T-helper 1 cell treated with Interleukin-12 subunit alpha and Interleukin-12 subunit beta and Interleukin-4 antibody, amounts not matched to agents 30 μg/mL and 1 μg/mL, for 36 hours (primary cell): ENCODE measurements around the gene S100A2.

Experiments used
- H3K27ac Mint-ChIP-seq: one replicate; pipeline ENCODE4 v1.8.0; 2021; ENCODE audit warnings: mild to moderate bottlenecking, mixed read lengths
- H3K27me3 Mint-ChIP-seq: one replicate; pipeline ENCODE4 v1.8.0; 2021; ENCODE audit warnings: low read depth, mixed read lengths
- H3K36me3 Mint-ChIP-seq: one replicate; pipeline ENCODE4 v1.8.0; 2021; ENCODE audit warnings: low read depth, mixed read lengths
- H3K4me1 Mint-ChIP-seq: one replicate; pipeline ENCODE4 v1.8.0; 2021; ENCODE audit warnings: low read depth, mixed read lengths
- H3K4me3 Mint-ChIP-seq: one replicate; pipeline ENCODE4 v1.8.0; 2021; ENCODE audit warnings: mild to moderate bottlenecking, moderate library complexity, mixed read lengths
- H3K9me3 Mint-ChIP-seq: one replicate; pipeline ENCODE4 v1.8.0; 2021; ENCODE audit warnings: mixed read lengths

S100A2 gene

DNA sequence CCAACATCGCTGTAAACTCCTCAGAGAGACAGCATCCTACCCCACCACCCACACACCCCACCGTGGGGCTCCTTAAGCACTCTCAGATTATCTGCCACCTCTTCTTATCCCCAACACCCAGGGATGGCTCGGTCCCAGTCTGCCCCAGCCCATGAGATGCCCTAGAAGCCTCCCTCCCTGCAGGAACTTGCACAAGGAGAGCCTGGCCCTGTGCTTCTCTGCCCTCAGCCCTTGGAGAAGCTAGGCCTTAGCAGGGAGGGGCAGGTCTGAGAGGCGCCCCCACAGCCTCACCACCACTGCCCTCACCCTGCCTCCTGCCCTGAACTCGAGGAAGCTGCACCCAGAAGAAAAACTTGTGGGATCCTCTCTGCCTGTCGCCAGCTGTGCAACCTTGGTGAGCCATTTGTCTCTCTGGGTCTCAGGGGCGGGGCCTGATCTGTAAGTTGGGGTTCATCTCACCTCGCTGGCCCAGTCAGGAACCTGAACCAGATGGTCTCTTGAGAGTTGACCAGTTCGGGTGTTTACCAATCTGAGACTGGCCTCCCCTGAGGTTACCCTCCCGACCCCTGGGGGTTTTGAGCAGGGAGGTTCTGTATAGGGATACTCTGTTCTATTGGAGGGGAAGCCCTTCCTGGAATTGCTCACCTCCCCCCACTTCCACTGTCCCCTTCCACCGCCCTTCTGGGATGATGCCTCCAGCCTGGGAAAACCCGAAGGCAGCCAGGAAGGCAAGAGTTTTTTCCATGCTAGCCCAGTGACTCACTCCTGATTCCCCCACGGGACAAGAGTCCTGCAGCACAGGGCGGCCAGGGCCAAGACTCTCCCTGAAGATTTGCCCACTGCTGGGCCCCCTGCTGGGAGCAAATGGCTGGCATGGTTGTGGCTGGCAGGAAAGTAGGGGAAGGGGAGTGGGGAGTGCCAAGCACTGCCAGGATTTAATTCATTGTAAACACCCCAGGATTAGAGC lies 16.6 kb downstream of the S100A2 start, which contains the start of gene S100A3:
Gene S100A3 (minus strand): TSS at position 537 of the 967 bp plus-strand sequence. CDS start 773 bp downstream, outside the sequence.
- no peaks in the 10 kb centered on the region for H3K9me3 Mint-ChIP-seq
- H3K27me3 Mint-ChIP-seq, result no peaks in the 10 kb centered on the region
- peaks cover 14% of the 10 kb centered on the region for H3K36me3 Mint-ChIP-seq
- H3K4me3 Mint-ChIP-seq, result no peak within 1 kb of the TSS
- H3K27ac Mint-ChIP-seq, result no peak within 1 kb of the TSS
- H3K4me1 Mint-ChIP-seq, result peaks cover 48% of the 10 kb centered on the region

GRCh38 chr1:153547560-153548551 lies 17.8 kb downstream of the S100A2 start:
- H3K27ac Mint-ChIP-seq, result no peak overlapping the region
- no peak overlapping the region for H3K4me3 Mint-ChIP-seq
- H3K4me1 Mint-ChIP-seq, result peaks cover 56% of the 10 kb centered on the region
- no peaks in the 10 kb centered on the region for H3K9me3 Mint-ChIP-seq
- peaks cover 25% of the 10 kb centered on the region for H3K36me3 Mint-ChIP-seq
- H3K27me3 Mint-ChIP-seq, result no peaks in the 10 kb centered on the region

DNA sequence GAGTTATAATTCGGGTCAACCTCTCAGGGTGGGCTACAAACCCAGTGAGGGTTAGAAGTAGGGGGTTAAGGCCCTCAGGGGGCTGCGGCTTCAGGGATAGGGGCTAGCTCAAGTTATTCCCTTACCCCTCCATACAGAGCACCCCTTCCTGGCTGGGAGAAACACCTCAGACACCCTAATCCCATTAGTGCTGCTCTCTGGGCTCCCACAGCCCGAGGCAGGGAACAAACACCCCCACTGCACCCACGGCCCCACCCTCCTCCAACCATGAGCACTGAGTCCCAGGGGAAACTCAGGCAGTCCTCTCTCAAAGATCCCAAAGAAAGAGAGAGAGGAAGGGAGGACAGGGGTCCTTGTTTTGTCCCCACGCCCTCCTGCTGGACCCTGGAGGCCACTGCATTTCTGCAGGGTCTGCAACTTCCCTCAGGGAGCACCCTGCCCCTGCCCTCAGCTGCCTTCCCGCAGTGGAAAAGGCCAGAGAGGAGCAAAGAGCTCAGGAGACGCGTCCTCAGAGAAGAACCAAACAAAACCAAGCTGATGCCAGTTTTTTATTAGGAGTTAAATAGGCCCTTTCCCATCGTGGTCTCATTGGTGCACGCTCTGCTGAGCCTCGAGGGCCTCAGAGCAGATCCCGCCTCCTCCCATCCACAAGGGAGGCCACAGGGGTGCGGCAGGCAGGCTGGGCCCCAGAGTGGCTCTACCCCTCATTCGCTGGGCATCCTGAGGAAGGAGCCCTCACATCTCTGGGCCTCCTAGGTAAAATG lies 18.7 kb downstream of the S100A2 start:
- Mint-ChIP-seq H3K27me3 (no peaks in the 10 kb centered on the region), H3K9me3 (no peaks in the 10 kb centered on the region), H3K4me1 (peaks cover 65% of the 10 kb centered on the region), H3K27ac (peak overlapping the region; percentile 96), H3K36me3 (peaks cover 27% of the 10 kb centered on the region), H3K4me3 (peak overlapping the region; percentile 93)

DNA sequence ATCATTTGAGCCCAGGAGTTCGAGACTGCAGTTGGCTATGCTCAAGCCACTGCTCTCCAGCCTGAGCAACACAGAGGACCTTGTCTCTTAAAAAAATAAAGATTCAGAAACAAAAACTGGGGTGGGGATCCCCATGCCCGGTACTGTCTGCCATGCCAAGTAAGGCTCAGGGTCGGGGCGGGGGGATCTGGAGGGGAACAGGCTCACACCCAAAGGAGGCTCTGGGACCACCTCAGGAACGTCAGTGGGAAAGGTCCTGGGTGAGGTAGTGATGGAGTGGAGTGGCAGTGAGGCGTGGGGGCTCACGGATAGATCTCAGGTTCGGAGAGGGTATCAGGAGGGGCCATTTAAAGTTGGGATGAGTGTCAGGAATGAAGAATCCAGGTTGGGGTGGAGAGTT lies 19.3 kb downstream of the S100A2 start:
- Mint-ChIP-seq H3K36me3 (peaks cover 29% of the 10 kb centered on the region), H3K4me1 (peaks cover 71% of the 10 kb centered on the region), H3K27ac (peak overlapping the region; percentile 96), H3K27me3 (no peaks in the 10 kb centered on the region), H3K4me3 (peak overlapping the region; percentile 93), H3K9me3 (no peaks in the 10 kb centered on the region)

- Mint-ChIP-seq H3K4me1 (peaks cover 78% of the 10 kb centered on the region), H3K27ac (peak within 1 kb of the TSS; percentile 96), H3K4me3 (peak within 1 kb of the TSS; percentile 93), H3K27me3 (no peaks in the 10 kb centered on the region), H3K9me3 (no peaks in the 10 kb centered on the region), H3K36me3 (peaks cover 30% of the 10 kb centered on the region)
These were observed 20.3 kb downstream of the S100A2 start, which contains the start of gene S100A4 for GRCh38 chr1:153545067-153546055. S100A4 (minus strand) TSS chr1:153545806; CDS start chr1:153544794, 1,012 bp downstream.

- H3K4me1 Mint-ChIP-seq, result peaks cover 84% of the 10 kb centered on the region
- peaks cover 38% of the 10 kb centered on the region for H3K36me3 Mint-ChIP-seq
- no peaks in the 10 kb centered on the region for H3K27me3 Mint-ChIP-seq
- no peaks in the 10 kb centered on the region for H3K9me3 Mint-ChIP-seq
- peak overlapping the region; percentile 93 for H3K4me3 Mint-ChIP-seq
- peak overlapping the region; percentile 96 for H3K27ac Mint-ChIP-seq
These were observed 21.1 kb downstream of the S100A2 start for GRCh38 chr1:153544453-153545066.

- no peaks in the 10 kb centered on the region for H3K27me3 Mint-ChIP-seq
- no peaks in the 10 kb centered on the region for H3K9me3 Mint-ChIP-seq
- H3K4me1 Mint-ChIP-seq, result peaks cover 81% of the 10 kb centered on the region
- H3K27ac Mint-ChIP-seq, result peak overlapping the region; percentile 63
- peak overlapping the region; percentile 93 for H3K4me3 Mint-ChIP-seq
- peaks cover 40% of the 10 kb centered on the region for H3K36me3 Mint-ChIP-seq
These were observed 21.9 kb downstream of the S100A2 start for GRCh38 chr1:153543736-153544135.

GRCh38 chr1:153542956-153543711 lies 22.5 kb downstream of the S100A2 start:
- H3K4me3 Mint-ChIP-seq, result peak overlapping the region; percentile 93
- no peaks in the 10 kb centered on the region for H3K9me3 Mint-ChIP-seq

GRCh38 chr1:153541641-153542590 lies 23.7 kb downstream of the S100A2 start:
- H3K9me3 Mint-ChIP-seq, result no peaks in the 10 kb centered on the region
- H3K4me1 Mint-ChIP-seq, result peaks cover 78% of the 10 kb centered on the region

More at GRCh38 chr1:153542956-153543711, 22.5 kb downstream of the S100A2 start:
- H3K27ac Mint-ChIP-seq, result peak overlapping the region; percentile 91
- H3K4me1 Mint-ChIP-seq, result peaks cover 78% of the 10 kb centered on the region
- H3K27me3 Mint-ChIP-seq, result no peaks in the 10 kb centered on the region
- H3K36me3 Mint-ChIP-seq, result peaks cover 40% of the 10 kb centered on the region

GRCh38 chr1:153540394-153541361 lies 25.0 kb downstream of the S100A2 start, which contains the start of gene S100A5:
S100A5 (minus strand) TSS chr1:153540934; CDS start chr1:153540191, 743 bp downstream.
- peaks cover 40% of the 10 kb centered on the region for H3K36me3 Mint-ChIP-seq
- H3K4me3 Mint-ChIP-seq, result peak within 1 kb of the TSS; percentile 72
- H3K4me1 Mint-ChIP-seq, result peaks cover 79% of the 10 kb centered on the region
- H3K27me3 Mint-ChIP-seq, result no peaks in the 10 kb centered on the region
- H3K27ac Mint-ChIP-seq, result peak within 1 kb of the TSS; percentile 91
- no peaks in the 10 kb centered on the region for H3K9me3 Mint-ChIP-seq

More at GRCh38 chr1:153541641-153542590, 23.7 kb downstream of the S100A2 start:
- Mint-ChIP-seq H3K27me3 (no peaks in the 10 kb centered on the region), H3K4me3 (peak overlapping the region; percentile 72), H3K36me3 (peaks cover 40% of the 10 kb centered on the region), H3K27ac (peak overlapping the region; percentile 91)
